Measurements from ENCODE around the gene ABL2. TPM values are rescaled to one million over a fixed set of nuclear protein-coding genes. Genes with fewer than 3 reads are reported as not detected.

ABL2 gene
- total and polyA plus RNA-seq, 9 of the 15 experiments (the other 6 are each of a cell fraction or from before 2014, with no cell fraction given): 1.4 to 15.0 (median 8.6) TPM

DNA sequence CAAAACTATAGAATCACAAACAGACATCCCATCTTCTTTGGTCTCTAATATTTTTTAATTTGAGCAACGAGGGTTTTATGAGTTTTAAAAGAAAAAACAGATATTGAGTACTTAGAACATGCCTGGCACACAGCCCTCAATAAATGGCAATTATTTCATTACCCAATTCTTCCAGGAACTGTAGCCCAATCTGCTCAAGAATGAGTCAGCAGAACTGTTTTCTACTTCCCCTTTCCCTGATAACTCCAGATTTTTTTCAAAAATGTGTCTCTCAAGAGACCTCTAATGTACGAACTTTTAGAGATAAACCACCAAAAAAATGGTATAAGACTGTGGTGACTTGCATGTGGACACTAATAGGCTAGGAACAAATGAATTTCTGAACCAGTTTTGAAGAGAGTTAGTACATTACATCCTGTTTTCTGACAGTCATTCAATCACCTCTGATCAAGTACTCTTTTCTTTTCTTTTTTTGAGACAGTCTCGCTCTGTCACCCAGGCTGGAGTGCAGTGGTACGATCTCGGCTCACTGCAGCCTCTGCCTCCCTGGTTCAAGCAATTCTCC, 11.5 kb downstream of the ABL2 start (continued):
- TF ChIP-seq, protein P1, sequence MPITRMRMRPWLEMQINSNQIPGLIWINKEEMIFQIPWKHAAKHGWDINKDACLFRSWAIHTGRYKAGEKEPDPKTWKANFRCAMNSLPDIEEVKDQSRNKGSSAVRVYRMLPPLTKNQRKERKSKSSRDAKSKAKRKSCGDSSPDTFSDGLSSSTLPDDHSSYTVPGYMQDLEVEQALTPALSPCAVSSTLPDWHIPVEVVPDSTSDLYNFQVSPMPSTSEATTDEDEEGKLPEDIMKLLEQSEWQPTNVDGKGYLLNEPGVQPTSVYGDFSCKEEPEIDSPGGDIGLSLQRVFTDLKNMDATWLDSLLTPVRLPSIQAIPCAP (CRISPR knock-in tag; IDR thresholded peaks at IDR 0.05; ENCODE audit: borderline replicate concordance): no peak
- TF ChIP-seq GATAD2B (IDR thresholded peaks at IDR 0.05; ENCODE audit: borderline replicate concordance): no peak
- TF ChIP-seq MCM2 (IDR thresholded peaks at IDR 0.05; ENCODE audit: low read depth): no peak
- no peak for TF ChIP-seq HMG20A (CRISPR knock-in tag; conservative IDR thresholded peaks at IDR 0.05)
- TF ChIP-seq SPI1 (IDR thresholded peaks at IDR 0.05; ENCODE audit: borderline replicate concordance, low read depth, low read length): peak; percentile 88
- TF ChIP-seq, protein P2, sequence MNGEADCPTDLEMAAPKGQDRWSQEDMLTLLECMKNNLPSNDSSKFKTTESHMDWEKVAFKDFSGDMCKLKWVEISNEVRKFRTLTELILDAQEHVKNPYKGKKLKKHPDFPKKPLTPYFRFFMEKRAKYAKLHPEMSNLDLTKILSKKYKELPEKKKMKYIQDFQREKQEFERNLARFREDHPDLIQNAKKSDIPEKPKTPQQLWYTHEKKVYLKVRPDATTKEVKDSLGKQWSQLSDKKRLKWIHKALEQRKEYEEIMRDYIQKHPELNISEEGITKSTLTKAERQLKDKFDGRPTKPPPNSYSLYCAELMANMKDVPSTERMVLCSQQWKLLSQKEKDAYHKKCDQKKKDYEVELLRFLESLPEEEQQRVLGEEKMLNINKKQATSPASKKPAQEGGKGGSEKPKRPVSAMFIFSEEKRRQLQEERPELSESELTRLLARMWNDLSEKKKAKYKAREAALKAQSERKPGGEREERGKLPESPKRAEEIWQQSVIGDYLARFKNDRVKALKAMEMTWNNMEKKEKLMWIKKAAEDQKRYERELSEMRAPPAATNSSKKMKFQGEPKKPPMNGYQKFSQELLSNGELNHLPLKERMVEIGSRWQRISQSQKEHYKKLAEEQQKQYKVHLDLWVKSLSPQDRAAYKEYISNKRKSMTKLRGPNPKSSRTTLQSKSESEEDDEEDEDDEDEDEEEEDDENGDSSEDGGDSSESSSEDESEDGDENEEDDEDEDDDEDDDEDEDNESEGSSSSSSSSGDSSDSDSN (IDR thresholded peaks at IDR 0.05; ENCODE audit: borderline replicate concordance in 1 of 2, low read depth in 2 of 2, low read length in 2 of 2): no peak
- TF ChIP-seq ATF1 (CRISPR knock-in tag; IDR thresholded peaks at IDR 0.05): no peak
- no peak for TF ChIP-seq ATF1 (tag; IDR thresholded peaks at IDR 0.05)
- TF ChIP-seq ZNF75A (CRISPR knock-in tag; IDR thresholded peaks at IDR 0.05): no peak
- 0 out of 2 replicates have a peak, but pooled peaks have one; percentile 23 for TF ChIP-seq NCOR1 (IDR thresholded peaks at IDR 0.05)
- no peak for TF ChIP-seq ZNF12 (CRISPR knock-in tag; IDR thresholded peaks at IDR 0.05)
- no peak for TF ChIP-seq PCBP1 (IDR thresholded peaks at IDR 0.05; ENCODE audit: low read depth, low read length, poor library complexity, severe bottlenecking)
- TF ChIP-seq, protein P3, sequence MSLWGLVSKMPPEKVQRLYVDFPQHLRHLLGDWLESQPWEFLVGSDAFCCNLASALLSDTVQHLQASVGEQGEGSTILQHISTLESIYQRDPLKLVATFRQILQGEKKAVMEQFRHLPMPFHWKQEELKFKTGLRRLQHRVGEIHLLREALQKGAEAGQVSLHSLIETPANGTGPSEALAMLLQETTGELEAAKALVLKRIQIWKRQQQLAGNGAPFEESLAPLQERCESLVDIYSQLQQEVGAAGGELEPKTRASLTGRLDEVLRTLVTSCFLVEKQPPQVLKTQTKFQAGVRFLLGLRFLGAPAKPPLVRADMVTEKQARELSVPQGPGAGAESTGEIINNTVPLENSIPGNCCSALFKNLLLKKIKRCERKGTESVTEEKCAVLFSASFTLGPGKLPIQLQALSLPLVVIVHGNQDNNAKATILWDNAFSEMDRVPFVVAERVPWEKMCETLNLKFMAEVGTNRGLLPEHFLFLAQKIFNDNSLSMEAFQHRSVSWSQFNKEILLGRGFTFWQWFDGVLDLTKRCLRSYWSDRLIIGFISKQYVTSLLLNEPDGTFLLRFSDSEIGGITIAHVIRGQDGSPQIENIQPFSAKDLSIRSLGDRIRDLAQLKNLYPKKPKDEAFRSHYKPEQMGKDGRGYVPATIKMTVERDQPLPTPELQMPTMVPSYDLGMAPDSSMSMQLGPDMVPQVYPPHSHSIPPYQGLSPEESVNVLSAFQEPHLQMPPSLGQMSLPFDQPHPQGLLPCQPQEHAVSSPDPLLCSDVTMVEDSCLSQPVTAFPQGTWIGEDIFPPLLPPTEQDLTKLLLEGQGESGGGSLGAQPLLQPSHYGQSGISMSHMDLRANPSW (CRISPR knock-in tag; IDR thresholded peaks at IDR 0.05): no peak
- no peak; the same call in 1 of the 2 replicates for TF ChIP-seq SOX6 (IDR thresholded peaks at IDR 0.05)
- TF ChIP-seq, protein P4, sequence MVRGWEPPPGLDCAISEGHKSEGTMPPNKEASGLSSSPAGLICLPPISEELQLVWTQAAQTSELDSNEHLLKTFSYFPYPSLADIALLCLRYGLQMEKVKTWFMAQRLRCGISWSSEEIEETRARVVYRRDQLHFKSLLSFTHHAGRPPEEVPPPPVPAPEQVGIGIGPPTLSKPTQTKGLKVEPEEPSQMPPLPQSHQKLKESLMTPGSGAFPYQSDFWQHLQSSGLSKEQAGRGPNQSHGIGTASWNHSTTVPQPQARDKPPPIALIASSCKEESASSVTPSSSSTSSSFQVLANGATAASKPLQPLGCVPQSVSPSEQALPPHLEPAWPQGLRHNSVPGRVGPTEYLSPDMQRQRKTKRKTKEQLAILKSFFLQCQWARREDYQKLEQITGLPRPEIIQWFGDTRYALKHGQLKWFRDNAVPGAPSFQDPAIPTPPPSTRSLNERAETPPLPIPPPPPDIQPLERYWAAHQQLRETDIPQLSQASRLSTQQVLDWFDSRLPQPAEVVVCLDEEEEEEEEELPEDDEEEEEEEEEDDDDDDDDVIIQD (CRISPR knock-in tag; IDR thresholded peaks at IDR 0.05): no peak
- TF ChIP-seq CCNT2 (IDR thresholded peaks at IDR 0.05; ENCODE audit: borderline replicate concordance, extremely low read depth, insufficient read length, low read depth, low read length): no peak
- TF ChIP-seq KAT7 (CRISPR knock-in tag; IDR thresholded peaks at IDR 0.05; ENCODE audit: borderline replicate concordance): peak; percentile 62; the same call in 1 of the 2 replicates
- no peak for TF ChIP-seq ZNF165 (CRISPR knock-in tag; IDR thresholded peaks at IDR 0.05; ENCODE audit: borderline replicate concordance)
